Pancreas (tissue), 10 donors: ENCODE measurements around the gene ANKRD63. TPM values are rescaled to one million over a fixed set of nuclear protein-coding genes. Genes with fewer than 3 reads are reported as not detected.

Experiments
- ATAC-seq, 4 donors: fragments of 200-7000 bp; cut with Tn5 transposase; one replicate each; pipeline versions ENCODE4 v1.8.0 to v1.9.1; 2020; ENCODE audit warnings: mild to moderate bottlenecking in 4 of 4, moderate library complexity in 4 of 4
- DNase-seq, 6 donors: peaks; one replicate each; pipeline ENCODE4 v3.0.0-alpha.2; 2020
- FAIRE-seq: peaks from 2 replicates; lab custom pipeline; 2012; peaks lifted over from hg19 to GRCh38; lab: Jason Lieb, UNC
- H3K27ac ChIP-seq, 4 donors: fragments of 200-600 bp; sonication (generic); 1 replicate in 3 of 4; 2 replicates in 1 of 4; pipeline versions ENCODE4 v1.5.0 to v1.8.0; 2020
- H3K27me3 ChIP-seq, 4 donors: fragments of 200-600 bp; one replicate each; pipeline ENCODE4 v1.8.0; 2021
- H3K36me3 ChIP-seq, 3 donors: fragments of 200-600 bp; sonication (generic) in 1 of 3; one replicate each; pipeline versions ENCODE4 v1.5.0 to v1.8.0; 2020 to 2021
- H3K4me1 ChIP-seq, 3 donors: fragments of 200-600 bp; one replicate each; pipeline ENCODE4 v1.8.0; 2021
- H3K4me3 ChIP-seq, 4 donors: fragments of 200-600 bp; sonication (generic) in 2 of 4; one replicate each; pipeline versions ENCODE4 v1.5.0 to v1.8.0; 2020 to 2021
- H3K9me3 ChIP-seq, 4 donors: fragments of 200-600 bp; one replicate each; pipeline ENCODE4 v1.8.0; 2021
- CTCF ChIP-seq, 4 donors: fragments of 200-600 bp; sonication (generic) in 3 of 4; IDR thresholded peaks; one replicate each; pipeline versions ENCODE4 v1.5.0 to v1.8.0; 2021; ENCODE audit warnings: antibody characterized with exemption in 4 of 4
- WGBS, 2 donors: extraction: QIAGEN DNeasy Blood & Tissue Kit; methylation state at CpG; one replicate each; pipeline ENCODE4 v1.1.7; 2013; 5-methylcytosine and 5-hydroxymethylcytosine counted together
- intact Hi-C, 3 donors: fragments of 100-400 bp; cut with DNase I; formaldehyde crosslinking; loops; one replicate each; pipeline versions ENCODE4 v1.11.1 to v1.14.2; 2022
- polyA plus RNA-seq, 2 donors: library from polyadenylated mRNA; stranded (reverse); fragments of 200-250 nt; gene quantifications; one replicate each; pipeline ENCODE4 v1.2.3, GENCODE V29; 2013
- total RNA-seq, 6 donors: library from RNA; stranded (reverse); fragmentation: NEBNext Ultra II Directional in 4 of 6; extraction: Animal tissue kit (Norgen Biotek cat#: 25700) in 4 of 6; gene quantifications; one replicate each; pipeline versions ENCODE4 v1.2.1 to v1.2.4, GENCODE V29; 2021 to 2023
- donor health status: healthy with polysubstance abuse.
- donor health status: DM: no; HTN: no; CAD: no; lungs with moderate emphysema.
- donor health status: DM: no; HTN: no; CAD: no.
- donor health status: control.
- donor health status: control.
- donor health status: Bipolar disorder and iron deficiency.
- donor health status: DM: yes; HTN: yes; CAD: no.
- donor health status: DM: no; HTN: no; CAD: no.
- donor health status: DM: no; HTN: no; CAD: no.
- donor health status: DM: yes; HTN: yes; CAD: no.

The ANKRD63 gene
- total and polyA plus RNA-seq, 8 donors: not detected

GRCh38 chr15:40301467-40302179 lies 18.8 kb upstream of the ANKRD63 start:
- peak in 2 of 6 donors; percentile 9 to 42 for DNase-seq
- no peak overlapping the region for H3K4me3 ChIP-seq
- H3K27ac ChIP-seq: no peak overlapping the region
- H3K4me1 ChIP-seq: no peaks in the 10 kb centered on the region
- intact Hi-C loops: no loop called here
- no peaks in the 10 kb centered on the region for H3K9me3 ChIP-seq
- FAIRE-seq: no peak
- 72 to 74% methylated on average over 12 of the region's 12 CpGs for WGBS, 2 donors
- no peak for TF ChIP-seq CTCF (IDR thresholded peaks at IDR 0.05)
- H3K36me3 ChIP-seq: no peaks in the 10 kb centered on the region
- ATAC-seq: peak in 1 of 4 donors; percentile 31
- no peaks in the 10 kb centered on the region for H3K27me3 ChIP-seq

DNA sequence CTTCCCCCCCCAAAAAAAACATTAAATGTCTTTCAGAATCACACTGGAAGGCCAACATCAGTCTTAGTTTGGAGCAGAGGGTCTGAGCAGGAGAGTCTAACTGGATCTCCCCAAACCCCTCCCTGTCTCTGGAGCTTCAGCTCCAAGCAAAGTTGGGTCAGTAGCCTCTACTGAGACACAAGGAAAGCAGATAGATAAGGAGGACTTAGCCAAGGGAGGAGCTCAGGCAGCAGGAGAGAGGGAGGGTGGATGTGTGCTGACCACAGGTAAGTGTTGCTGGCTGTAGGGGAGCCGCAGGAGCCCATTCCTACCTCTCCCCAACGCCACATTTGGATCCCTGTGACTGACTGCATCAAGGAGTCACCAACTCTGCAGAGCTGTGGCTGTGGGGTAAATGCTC lies 17.9 kb upstream of the ANKRD63 start:
- ATAC-seq (no peak), DNase-seq (peak in 2 of 6 donors; percentile 1 to 7), FAIRE-seq (no peak)
- H3K9me3 ChIP-seq: no peaks in the 10 kb centered on the region
- H3K4me3 ChIP-seq: no peak overlapping the region
- intact Hi-C loops: no loop called here
- no peak overlapping the region for H3K27ac ChIP-seq
- no peak for TF ChIP-seq CTCF (IDR thresholded peaks at IDR 0.05)
- peaks cover 0 to 5% (median under 1%) of the 10 kb centered on the region in 3 donors for H3K4me1 ChIP-seq
- WGBS, 2 donors: 94 to 100% methylated on average over 2 of the region's 2 CpGs
- no peaks in the 10 kb centered on the region for H3K27me3 ChIP-seq
- no peaks in the 10 kb centered on the region for H3K36me3 ChIP-seq

GRCh38 chr15:40300367-40300766 lies 17.5 kb upstream of the ANKRD63 start:
- TF ChIP-seq CTCF (IDR thresholded peaks at IDR 0.05): no peak
- H3K4me1 ChIP-seq: peaks cover 0 to 5% (median 3%) of the 10 kb centered on the region in 3 donors
- ATAC-seq: no peak
- FAIRE-seq: no peak
- 92 to 96% methylated on average over 2 of the region's 2 CpGs for WGBS, 2 donors
- H3K27me3 ChIP-seq: no peaks in the 10 kb centered on the region
- H3K36me3 ChIP-seq: no peaks in the 10 kb centered on the region
- intact Hi-C loops: no loop called here
- DNase-seq: no peak
- no peaks in the 10 kb centered on the region for H3K9me3 ChIP-seq
- H3K27ac ChIP-seq: no peak overlapping the region
- no peak overlapping the region for H3K4me3 ChIP-seq

- no peak for TF ChIP-seq CTCF (IDR thresholded peaks at IDR 0.05)
- H3K4me3 ChIP-seq: no peak overlapping the region
- H3K27ac ChIP-seq: no peak overlapping the region
- H3K9me3 ChIP-seq: no peaks in the 10 kb centered on the region
- no peak for ATAC-seq
- H3K27me3 ChIP-seq: no peaks in the 10 kb centered on the region
- intact Hi-C loops: no loop called here
- DNase-seq: peak in 3 of 6 donors; percentile 21 to 35 (median 31)
- H3K36me3 ChIP-seq: no peaks in the 10 kb centered on the region
- FAIRE-seq: no peak
- 93 to 95% methylated on average over 17 of the region's 17 CpGs for WGBS, 2 donors
- peaks cover 0 to 5% (median 3%) of the 10 kb centered on the region in 3 donors for H3K4me1 ChIP-seq
These were observed 15.5 kb upstream of the ANKRD63 start for GRCh38 chr15:40298216-40298935.
